Keratinocyte (primary cell): ENCODE measurements around the gene OMP. TPM values are rescaled to one million over a fixed set of nuclear protein-coding genes. Genes with fewer than 3 reads are reported as not detected.

Experiments
- DNase-seq: peaks from one replicate; pipeline ENCODE4 v3.0.0-alpha.2; 2011; ENCODE audit warnings: low read depth, missing footprints, low spot score
- FAIRE-seq: peaks from 2 replicates; lab custom pipeline; 2011; peaks lifted over from hg19 to GRCh38; lab: Jason Lieb, UNC
- H2AFZ ChIP-seq: 2 replicates; pipeline ENCODE4 v1.6.0; 2012; ENCODE audit warnings: low read length, control low read depth, inconsistent platforms; ENCODE audit not compliant: control insufficient read depth
- H3K27ac ChIP-seq: 2 replicates; pipeline ENCODE4 v1.5.1; 2011; ENCODE audit warnings: low read length; ENCODE audit not compliant: control insufficient read depth, insufficient read depth
- H3K27me3 ChIP-seq: 3 replicates; pipeline ENCODE4 v1.6.0; 2011; ENCODE audit warnings: low read length; ENCODE audit not compliant: control insufficient read depth, insufficient read depth; ENCODE audit errors: extremely low read depth
- H3K36me3 ChIP-seq, 2 experiments: 2 replicates in 1 of 2; 3 replicates in 1 of 2; pipeline ENCODE4 v1.5.1; 2011; ENCODE audit warnings: low read length in 2 of 2, mild to moderate bottlenecking in 1 of 2; ENCODE audit not compliant: control insufficient read depth in 2 of 2, insufficient read depth in 2 of 2; ENCODE audit errors: extremely low read depth in 1 of 2
- H3K4me1 ChIP-seq: 3 replicates; pipeline ENCODE4 v1.5.1; 2011; ENCODE audit warnings: low read length; ENCODE audit not compliant: control insufficient read depth, insufficient read depth; ENCODE audit errors: extremely low read depth
- H3K4me2 ChIP-seq: 3 replicates; pipeline ENCODE4 v1.6.0; 2011; ENCODE audit warnings: low read depth, low read length; ENCODE audit not compliant: control insufficient read depth, insufficient read depth; ENCODE audit errors: extremely low read depth
- H3K4me3 ChIP-seq, 3 experiments: fragments of 200-600 bp in 1 of 3; sonication (generic) in 1 of 3; 2 replicates in 2 of 3; 3 replicates in 1 of 3; pipeline ENCODE4 v1.5.1; 2011 to 2016; ENCODE audit warnings: low read length in 3 of 3, mild to moderate bottlenecking in 3 of 3, control low read depth in 2 of 3, inconsistent platforms in 1 of 3, low read depth in 1 of 3, mixed read lengths in 1 of 3, mixed run types in 1 of 3, moderate library complexity in 1 of 3; ENCODE audit not compliant: control insufficient read depth in 2 of 3, insufficient read depth in 2 of 3; ENCODE audit errors: extremely low read depth in 1 of 3
- H3K79me2 ChIP-seq: 2 replicates; pipeline ENCODE4 v1.6.0; 2012; ENCODE audit warnings: low read length; ENCODE audit not compliant: control insufficient read depth, insufficient read depth
- H3K9ac ChIP-seq: 3 replicates; pipeline ENCODE4 v1.6.0; 2011; ENCODE audit warnings: low read length; ENCODE audit not compliant: control insufficient read depth, insufficient read depth; ENCODE audit errors: extremely low read depth
- H3K9me1 ChIP-seq: 3 replicates; pipeline ENCODE4 v1.6.0; 2011; ENCODE audit warnings: low read length; ENCODE audit not compliant: control insufficient read depth, insufficient read depth; ENCODE audit errors: extremely low read depth
- H3K9me3 ChIP-seq: 2 replicates; pipeline ENCODE4 v1.5.1; 2012; ENCODE audit warnings: low read depth, low read length; ENCODE audit not compliant: control insufficient read depth
- H4K20me1 ChIP-seq: 3 replicates; pipeline ENCODE4 v1.6.0; 2011; ENCODE audit warnings: low read length; ENCODE audit not compliant: control insufficient read depth, insufficient read depth; ENCODE audit errors: extremely low read depth
- EZH2 ChIP-seq: IDR thresholded peaks from one replicate; pipeline ENCODE4 v1.6.1; 2012; ENCODE audit warnings: inconsistent platforms, mild to moderate bottlenecking, low read length, moderate library complexity
- dilution Hi-C: fragments of 300-500 bp; cut with MboI; formaldehyde crosslinking; loops from one replicate; pipeline ENCODE4 v1.7.0; 2020; ENCODE audit warnings: low sequenced_read_pairs; ENCODE audit not compliant: extremely low pct_ligation_motif_present
- polyA plus RNA-seq, 5 experiments: library from polyadenylated mRNA; depleted of rRNA in 3 of 5; stranded (reverse) in 3 of 5; stranded (forward) in 1 of 5; unstranded in 1 of 5; fragments of >200 nt; gene quantifications; 1 replicate in 1 of 5; 2 replicates in 3 of 5; 3 replicates in 1 of 5; pipeline versions ENCODE4 v1.2.1 to v1.2.3, GENCODE V29; 2011 to 2012; ENCODE audit warnings: missing spikeins in 2 of 5, low read depth in 1 of 5, low replicate concordance in 1 of 5
- TF ChIP-seq, protein P1 (sequence below), 3 experiments: IDR thresholded peaks in 1 of 3; conservative IDR thresholded peaks in 1 of 3; optimal IDR thresholded peaks in 1 of 3; 2 replicates in 2 of 3; 3 replicates in 1 of 3; pipeline versions ENCODE3 to v1.5.1; 2011; ENCODE audit warnings: low read length in 3 of 3, mild to moderate bottlenecking in 3 of 3, moderate library complexity in 2 of 3, control low read depth in 1 of 3, inconsistent platforms in 1 of 3; ENCODE audit not compliant: insufficient read depth in 2 of 3; ENCODE audit errors: extremely low read depth in 1 of 3

Gene OMP
- polyA plus RNA-seq, 1 donor (not counting 4 experiments of a cell fraction or from before 2014, with no cell fraction given), result not detected

DNA sequence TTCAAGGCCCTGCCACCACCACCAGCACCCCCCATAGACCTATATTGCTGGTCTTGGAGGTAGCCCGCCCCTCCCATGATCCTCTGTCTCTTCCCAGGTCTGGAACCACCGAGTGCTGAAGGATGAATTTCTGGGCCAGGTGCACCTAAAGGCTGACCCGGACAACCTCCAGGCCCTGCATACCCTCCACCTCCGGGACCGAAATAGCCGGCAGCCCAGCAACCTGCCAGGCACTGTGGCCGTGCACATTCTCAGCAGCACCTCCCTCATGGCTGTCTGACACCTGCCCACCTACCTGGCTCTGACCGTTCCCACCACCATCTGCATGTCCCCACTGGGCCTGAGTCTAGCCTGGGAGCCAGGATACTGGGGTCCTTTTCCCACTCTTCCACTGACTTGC lies 21.0 kb downstream of the OMP start:
- no peak for DNase-seq
- H3K79me2 ChIP-seq, result no peaks in the 10 kb centered on the region
- H3K27ac ChIP-seq, result no peak overlapping the region
- H3K27me3 ChIP-seq, result no peaks in the 10 kb centered on the region
- no peak overlapping the region for H3K4me3 ChIP-seq
- H2AFZ ChIP-seq, result no peak overlapping the region
- no peaks in the 10 kb centered on the region for H3K9me1 ChIP-seq
- H3K9me3 ChIP-seq, result no peaks in the 10 kb centered on the region
- no peaks in the 10 kb centered on the region for H4K20me1 ChIP-seq
- peaks cover 5% of the 10 kb centered on the region for H3K4me1 ChIP-seq
- FAIRE-seq, result no peak
- H3K4me2 ChIP-seq, result no peak overlapping the region
- no peaks in the 10 kb centered on the region for H3K36me3 ChIP-seq
- no peak for TF ChIP-seq EZH2
- TF ChIP-seq, protein P1, sequence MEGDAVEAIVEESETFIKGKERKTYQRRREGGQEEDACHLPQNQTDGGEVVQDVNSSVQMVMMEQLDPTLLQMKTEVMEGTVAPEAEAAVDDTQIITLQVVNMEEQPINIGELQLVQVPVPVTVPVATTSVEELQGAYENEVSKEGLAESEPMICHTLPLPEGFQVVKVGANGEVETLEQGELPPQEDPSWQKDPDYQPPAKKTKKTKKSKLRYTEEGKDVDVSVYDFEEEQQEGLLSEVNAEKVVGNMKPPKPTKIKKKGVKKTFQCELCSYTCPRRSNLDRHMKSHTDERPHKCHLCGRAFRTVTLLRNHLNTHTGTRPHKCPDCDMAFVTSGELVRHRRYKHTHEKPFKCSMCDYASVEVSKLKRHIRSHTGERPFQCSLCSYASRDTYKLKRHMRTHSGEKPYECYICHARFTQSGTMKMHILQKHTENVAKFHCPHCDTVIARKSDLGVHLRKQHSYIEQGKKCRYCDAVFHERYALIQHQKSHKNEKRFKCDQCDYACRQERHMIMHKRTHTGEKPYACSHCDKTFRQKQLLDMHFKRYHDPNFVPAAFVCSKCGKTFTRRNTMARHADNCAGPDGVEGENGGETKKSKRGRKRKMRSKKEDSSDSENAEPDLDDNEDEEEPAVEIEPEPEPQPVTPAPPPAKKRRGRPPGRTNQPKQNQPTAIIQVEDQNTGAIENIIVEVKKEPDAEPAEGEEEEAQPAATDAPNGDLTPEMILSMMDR (optimal IDR thresholded peaks at IDR 0.05 in 1 of 3, IDR thresholded peaks at IDR 0.05 in 1 of 3, conservative IDR thresholded peaks at IDR 0.05 in 1 of 3; ENCODE audit: extremely low read depth in 1 of 3, insufficient read depth in 2 of 3, low read length in 3 of 3), result no peak
- dilution Hi-C loops, result no loop called here
- H3K9ac ChIP-seq, result no peak overlapping the region

DNA sequence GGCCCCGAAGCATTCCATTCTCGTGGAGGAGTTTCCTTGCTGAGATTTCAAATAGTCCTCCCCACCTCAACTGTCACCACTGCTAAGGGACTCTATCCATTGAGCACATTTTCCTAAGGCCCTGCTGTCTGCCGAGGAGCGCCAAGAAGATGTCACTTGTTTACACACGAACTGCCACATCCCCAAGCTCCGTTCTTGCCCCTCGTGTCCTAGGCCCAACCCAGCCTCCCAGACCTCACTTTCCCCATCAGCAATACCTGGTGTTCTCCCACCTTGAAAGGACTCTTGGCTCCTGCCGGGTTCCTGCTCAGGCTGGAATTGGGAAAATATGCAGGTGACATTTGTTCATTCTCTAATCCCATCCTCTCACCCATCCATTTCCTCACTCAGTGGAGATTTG lies 21.4 kb downstream of the OMP start:
- H3K4me3 ChIP-seq, result no peak overlapping the region
- no peaks in the 10 kb centered on the region for H3K36me3 ChIP-seq
- TF ChIP-seq, protein P1 (optimal IDR thresholded peaks at IDR 0.05 in 1 of 3, IDR thresholded peaks at IDR 0.05 in 1 of 3, conservative IDR thresholded peaks at IDR 0.05 in 1 of 3; ENCODE audit: extremely low read depth in 1 of 3, insufficient read depth in 2 of 3, low read length in 3 of 3), result no peak
- no peaks in the 10 kb centered on the region for H4K20me1 ChIP-seq
- H3K4me1 ChIP-seq, result peaks cover 5% of the 10 kb centered on the region
- H2AFZ ChIP-seq, result no peak overlapping the region
- DNase-seq, result no peak
- no peak overlapping the region for H3K4me2 ChIP-seq
- H3K79me2 ChIP-seq, result no peaks in the 10 kb centered on the region
- no peaks in the 10 kb centered on the region for H3K9me1 ChIP-seq
- dilution Hi-C loops, result no loop called here
- no peaks in the 10 kb centered on the region for H3K27me3 ChIP-seq
- no peak for FAIRE-seq
- no peak overlapping the region for H3K27ac ChIP-seq
- H3K9me3 ChIP-seq, result no peaks in the 10 kb centered on the region
- no peak overlapping the region for H3K9ac ChIP-seq
